Breast epithelium (tissue), 3 donors: Measurements from ENCODE around the gene OR5AN1.

Source experiments
- POLR2A ChIP-seq: fragments of 450-650 bp; IDR thresholded peaks from one replicate; pipeline ENCODE4 v1.6.1; 2016; ENCODE audit warnings: antibody characterized with exemption, mild to moderate bottlenecking, moderate library complexity
- TF ChIP-seq, protein P1 (sequence below), 3 donors: fragments of 450-650 bp; IDR thresholded peaks; one replicate each; pipeline ENCODE4 v1.5.1; 2016 to 2017; ENCODE audit warnings: antibody characterized with exemption in 3 of 3, mild to moderate bottlenecking in 3 of 3, moderate library complexity in 3 of 3

DNA sequence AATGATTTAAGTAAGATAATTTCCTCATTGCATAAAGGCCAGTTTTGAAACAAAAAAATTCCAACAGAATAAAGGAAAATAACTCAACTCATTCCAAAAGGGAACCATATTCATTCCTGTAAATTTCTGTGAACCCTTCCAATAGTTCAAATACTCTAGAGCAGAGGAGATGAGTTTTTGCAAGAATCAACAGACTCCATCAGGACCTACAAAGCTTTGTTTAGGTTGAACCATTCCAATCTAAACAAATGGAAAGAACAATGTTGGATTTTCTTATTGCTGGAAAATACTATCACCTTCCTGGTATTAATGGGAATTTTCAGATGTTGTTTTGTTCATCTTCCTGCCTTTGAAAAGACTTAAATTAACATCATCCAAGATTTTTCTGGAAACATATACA lies 21.8 kb upstream of the OR5AN1 start:
- TF ChIP-seq POLR2A, result no peak
- TF ChIP-seq, protein P1, sequence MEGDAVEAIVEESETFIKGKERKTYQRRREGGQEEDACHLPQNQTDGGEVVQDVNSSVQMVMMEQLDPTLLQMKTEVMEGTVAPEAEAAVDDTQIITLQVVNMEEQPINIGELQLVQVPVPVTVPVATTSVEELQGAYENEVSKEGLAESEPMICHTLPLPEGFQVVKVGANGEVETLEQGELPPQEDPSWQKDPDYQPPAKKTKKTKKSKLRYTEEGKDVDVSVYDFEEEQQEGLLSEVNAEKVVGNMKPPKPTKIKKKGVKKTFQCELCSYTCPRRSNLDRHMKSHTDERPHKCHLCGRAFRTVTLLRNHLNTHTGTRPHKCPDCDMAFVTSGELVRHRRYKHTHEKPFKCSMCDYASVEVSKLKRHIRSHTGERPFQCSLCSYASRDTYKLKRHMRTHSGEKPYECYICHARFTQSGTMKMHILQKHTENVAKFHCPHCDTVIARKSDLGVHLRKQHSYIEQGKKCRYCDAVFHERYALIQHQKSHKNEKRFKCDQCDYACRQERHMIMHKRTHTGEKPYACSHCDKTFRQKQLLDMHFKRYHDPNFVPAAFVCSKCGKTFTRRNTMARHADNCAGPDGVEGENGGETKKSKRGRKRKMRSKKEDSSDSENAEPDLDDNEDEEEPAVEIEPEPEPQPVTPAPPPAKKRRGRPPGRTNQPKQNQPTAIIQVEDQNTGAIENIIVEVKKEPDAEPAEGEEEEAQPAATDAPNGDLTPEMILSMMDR (IDR thresholded peaks at IDR 0.05), result no peak
